Stimulated activated CD4-positive, alpha-beta T cell treated with anti-CD3 and anti-CD28 coated beads, TNF-alpha, amount 100 ng/mL, for 24 hours (primary cell): Measurements from ENCODE around the gene TAF6L.
"Not testable (repeated sequence)": the region's sequence is repeated elsewhere in the genome, so short reads cannot be mapped to it uniquely, and the experiment has no call there.

ENCODE experiments used
- DNase-seq, 3 experiments: peaks; one replicate each; pipeline ENCODE4 v3.0.0-alpha.2; 2020; ENCODE audit warnings: low read depth in 3 of 3

The TAF6L gene

GRCh38 chr11:62771144-62772021 is at the start of gene TAF6L:
Gene TAF6L, plus strand, starts transcription at chr11:62771396. Its CDS starts 4,388 bp downstream, at chr11:62775784.
- DNase-seq = peak; percentile 86 to 96 (median 88)

- DNase-seq = no peak
Measured at GRCh38 chr11:62721994-62722393, 49.2 kb upstream of the TAF6L start.

- DNase-seq = no peak
Measured at GRCh38 chr11:62724171-62724570, 47.0 kb upstream of the TAF6L start.

DNA sequence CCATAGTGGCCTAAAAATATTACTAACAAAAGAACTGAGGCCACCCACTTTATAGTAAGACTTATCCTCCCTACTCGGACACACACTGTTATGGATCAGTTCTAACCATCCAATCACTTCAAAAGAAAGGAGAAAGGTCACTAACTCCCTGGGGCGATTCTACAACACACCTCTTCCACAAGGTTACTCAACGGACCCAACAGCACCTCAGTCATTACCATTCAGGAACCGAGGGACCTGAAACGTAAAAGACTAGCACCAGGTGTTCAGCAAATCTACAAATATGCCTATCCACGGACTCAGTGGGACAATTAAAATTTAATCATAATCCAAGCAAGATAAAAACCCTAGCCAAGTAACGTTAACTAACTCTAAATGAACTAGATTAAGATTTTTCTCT is 45.5 kb upstream of the TAF6L start:
- DNase-seq = no peak

- no peak for DNase-seq
Measured at GRCh38 chr11:62726156-62726914, 44.9 kb upstream of the TAF6L start.

DNA sequence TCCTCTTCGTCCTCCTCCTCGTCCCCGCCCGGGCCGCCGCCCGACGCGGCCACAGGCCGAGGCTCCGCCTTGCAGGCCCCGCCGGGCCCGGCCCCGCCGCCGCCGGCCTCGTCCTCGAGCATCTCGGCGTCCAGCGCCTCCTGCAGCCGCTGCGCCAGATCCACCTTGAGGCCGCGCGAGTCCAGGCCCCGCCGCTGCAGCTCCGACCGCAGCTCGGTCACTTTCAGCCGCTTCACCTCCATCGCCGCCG is 44.4 kb upstream of the TAF6L start:
- no peak for DNase-seq

GRCh38 chr11:62727165-62727871 is 43.9 kb upstream of the TAF6L start, which contains the start of gene HNRNPUL2:
Gene HNRNPUL2, minus strand, starts transcription at chr11:62727457. Its CDS starts 301 bp downstream, at chr11:62727156.
- DNase-seq = peak; percentile 96 to 98 (median 98)

DNA sequence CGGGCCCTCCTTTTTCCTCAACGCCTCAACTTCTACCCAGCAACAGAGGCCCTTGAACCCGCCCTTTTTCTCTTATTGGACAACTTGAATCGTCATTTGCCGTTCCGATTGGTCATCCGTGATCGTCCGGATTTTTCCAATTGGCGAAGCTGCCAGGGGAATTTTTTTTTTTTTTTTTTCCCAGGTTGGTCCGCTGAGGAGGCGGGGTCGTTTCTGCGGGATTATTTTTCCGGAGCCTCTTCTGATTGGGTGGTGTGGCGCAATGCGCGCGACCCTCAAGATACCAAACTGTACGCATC is 43.4 kb upstream of the TAF6L start:
- DNase-seq = peak; percentile 73 to 79 (median 78)

- DNase-seq = peak; percentile 67 to 84 (median 73)
Measured at GRCh38 chr11:62728171-62728988, 42.8 kb upstream of the TAF6L start, which contains the start of gene TTC9C. Gene TTC9C, plus strand, starts transcription at chr11:62728486. Its CDS starts 363 bp downstream, at chr11:62728849.

DNA sequence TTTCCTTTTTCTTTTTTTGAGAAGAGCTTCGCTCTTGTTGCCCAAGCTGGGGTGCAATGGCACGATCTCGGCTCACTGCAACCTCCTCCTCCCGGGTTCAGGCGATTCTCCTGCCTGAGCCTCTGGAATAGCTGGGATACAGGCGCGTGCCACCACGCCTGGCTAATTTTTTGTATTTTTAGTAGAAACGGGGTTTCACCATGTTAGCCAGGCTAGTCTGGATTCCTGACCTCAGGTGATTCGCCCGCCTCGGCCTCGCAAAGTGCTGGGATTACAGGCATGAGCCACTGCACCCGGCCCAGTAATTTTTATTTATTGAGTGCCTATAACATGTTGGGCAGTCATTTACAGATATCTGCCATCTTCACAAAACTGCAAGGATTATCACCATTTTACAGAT is 41.1 kb upstream of the TAF6L start:
- DNase-seq = not testable (repeated sequence)

GRCh38 chr11:62732830-62733229 is 38.4 kb upstream of the TAF6L start:
- no peak for DNase-seq

DNA sequence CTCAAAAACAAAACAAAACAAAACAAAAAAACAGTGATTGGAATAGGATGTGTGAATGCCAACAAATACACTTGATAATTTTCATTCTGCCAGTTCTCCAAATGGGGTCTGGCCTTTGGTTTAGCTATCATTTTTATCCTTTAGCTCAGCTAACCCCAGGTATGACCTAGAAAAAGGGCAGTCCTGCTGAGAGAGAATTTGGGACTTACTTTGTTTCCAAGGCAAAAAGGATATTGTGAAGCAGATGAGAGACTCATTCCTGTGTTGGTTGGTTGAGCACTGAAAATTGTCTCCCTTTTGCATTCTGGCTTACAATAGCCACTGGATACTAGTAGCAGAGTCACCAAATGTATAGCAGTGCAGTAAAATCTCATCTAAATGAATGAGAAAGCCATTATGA is 34.0 kb upstream of the TAF6L start:
- no peak for DNase-seq

- no peak for DNase-seq
Measured at GRCh38 chr11:62747475-62748160, 23.6 kb upstream of the TAF6L start.

DNA sequence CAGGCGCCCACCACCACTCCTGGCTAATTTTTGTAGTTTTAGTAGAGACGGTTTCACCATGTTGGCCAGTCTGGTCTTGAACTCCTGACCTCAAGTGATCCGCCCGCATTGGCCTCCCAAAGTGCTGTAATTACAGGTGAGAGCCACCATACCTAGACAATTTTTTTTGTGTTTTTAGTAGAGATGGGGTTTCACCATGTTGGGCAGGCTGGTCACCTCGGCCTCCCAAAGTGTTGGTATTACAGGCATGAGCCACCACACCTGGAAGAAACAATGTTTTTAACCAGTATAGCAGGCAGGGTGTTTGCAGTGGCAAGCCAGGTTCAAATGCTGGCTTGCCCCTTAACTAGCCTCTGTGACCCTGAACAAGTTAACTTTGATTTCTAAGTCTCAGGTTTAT is 21.3 kb upstream of the TAF6L start:
- not testable (repeated sequence) for DNase-seq

- no peak for DNase-seq
Measured at GRCh38 chr11:62752177-62752785, 18.9 kb upstream of the TAF6L start.

DNA sequence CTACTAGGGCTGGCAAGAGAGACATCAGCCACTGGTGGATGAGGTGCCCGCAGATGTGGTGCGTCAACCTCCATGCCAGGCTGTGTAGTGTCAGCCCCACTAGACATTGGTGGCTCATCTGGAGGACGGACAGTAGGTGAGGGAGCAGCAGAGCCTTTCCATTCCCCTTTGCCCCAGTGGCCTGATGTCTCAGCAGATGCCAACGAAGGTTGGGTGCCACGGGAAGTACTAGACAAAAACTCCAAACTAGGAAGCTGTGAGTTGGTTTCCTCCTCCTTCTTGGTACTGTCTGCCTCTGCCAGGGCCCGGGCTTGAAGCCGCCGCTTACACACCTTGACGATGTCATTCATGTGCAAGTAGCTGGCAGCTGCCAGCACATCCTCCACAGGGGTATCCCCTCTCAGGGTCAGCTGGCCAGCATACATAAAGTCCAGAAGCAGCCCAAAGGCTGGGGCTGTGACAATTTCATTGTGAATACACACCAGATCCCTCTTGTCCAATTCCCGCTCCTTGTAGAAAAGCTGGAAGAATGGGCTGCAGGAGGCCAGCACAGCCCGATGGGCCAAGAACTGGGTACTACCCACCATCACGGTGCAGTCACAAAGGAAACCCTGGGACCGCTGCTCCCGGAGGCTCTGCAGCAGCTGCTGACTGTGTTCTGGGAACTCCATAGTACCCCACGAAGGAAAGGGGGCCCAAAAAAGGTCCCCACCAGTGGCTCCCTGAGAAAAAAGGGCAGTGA is 18.0 kb upstream of the TAF6L start:
- DNase-seq = no peak

- DNase-seq = peak; percentile 92 to 95 (median 95)
Measured at GRCh38 chr11:62753736-62754603, 17.2 kb upstream of the TAF6L start, which contains the start of gene ZBTB3. Gene ZBTB3, minus strand, starts transcription at chr11:62754160. Its CDS starts 496 bp downstream, at chr11:62753664.

DNA sequence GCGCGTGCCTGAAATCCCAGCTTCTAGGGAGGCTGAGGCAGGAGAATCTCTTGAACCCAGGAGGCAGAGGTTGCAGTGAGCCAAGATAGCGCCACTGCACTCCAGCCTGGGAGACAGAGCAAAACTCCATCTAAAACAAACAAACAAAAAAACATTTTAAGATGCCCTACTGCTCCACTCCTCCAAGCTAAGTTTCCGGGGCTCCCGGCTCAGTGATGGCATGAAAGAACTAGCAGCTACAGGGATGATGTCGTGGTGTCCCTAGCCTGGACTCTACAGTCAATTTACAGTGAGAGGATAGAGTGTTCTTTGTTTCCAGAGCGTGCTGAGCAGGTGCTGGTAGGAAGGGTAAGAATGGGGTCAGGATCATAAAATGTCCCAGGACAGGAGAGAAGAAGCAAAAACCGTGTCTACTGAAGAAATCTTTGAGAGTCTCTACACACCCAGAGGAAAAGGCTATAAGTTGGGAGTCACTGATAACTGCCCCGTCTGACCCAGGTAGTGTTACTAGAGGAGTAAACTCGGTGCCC is 16.0 kb upstream of the TAF6L start:
- DNase-seq = no peak
